ENCODE data around the gene M1AP. TPM values are rescaled to one million over a fixed set of nuclear protein-coding genes. Genes with fewer than 3 reads are reported as not detected.

Gene M1AP
- total and polyA plus RNA-seq, 2 of the 8 experiments (the other 6 are each of a cell fraction or from before 2014, with no cell fraction given) = 4.8 TPM

GRCh38 chr2:74694281-74694680, 46.2 kb upstream of the M1AP start:
- no peaks in the 10 kb centered on the region for H3K79me2 ChIP-seq (ENCODE audit: control insufficient read depth in 1 of 2, insufficient read depth in 2 of 2, low read length in 2 of 2)
- H4K20me1 ChIP-seq (replicated peaks in 1 of 2; ENCODE audit: control insufficient read depth in 1 of 2, insufficient read depth in 2 of 2, low read length in 2 of 2) = no peaks in the 10 kb centered on the region
- H3K27ac ChIP-seq (ENCODE audit: low read depth, low read length) = no peak overlapping the region
- H2BK120ac ChIP-seq (replicated peaks; ENCODE audit: low read depth, low read length) = no peak overlapping the region
- H2BK5ac ChIP-seq (ENCODE audit: low read depth, low read length) = no peak overlapping the region
- H2AK5ac ChIP-seq (ENCODE audit: low read depth, low read length) = no peak overlapping the region
- no peak overlapping the region for H4K91ac ChIP-seq (replicated peaks; ENCODE audit: insufficient read length, low read length)
- H3K36me3 ChIP-seq (ENCODE audit: control insufficient read depth in 2 of 4, insufficient read depth in 4 of 4, low read length in 3 of 4) = no peaks in the 10 kb centered on the region
- no peaks in the 10 kb centered on the region for H3K9me3 ChIP-seq (ENCODE audit: insufficient read depth in 2 of 2, low read depth in 1 of 2, low read length in 1 of 2)
- no peak for DNase-seq (ENCODE audit: low read depth in 1 of 2, low spot score in 2 of 2)
- H2BK12ac ChIP-seq (ENCODE audit: low read depth, low read length) = no peak overlapping the region
- H3K18ac ChIP-seq (ENCODE audit: extremely low read depth, low read length) = no peak overlapping the region
- no peak overlapping the region for H3K4ac ChIP-seq (replicated peaks; ENCODE audit: insufficient read length, low read depth, low read length)
- H3K4me3 ChIP-seq (ENCODE audit: extremely low read depth in 1 of 4, insufficient read depth in 2 of 4, low read depth in 3 of 4, low read length in 4 of 4) = no peak overlapping the region
- H3K23ac ChIP-seq (ENCODE audit: insufficient read length) = no peak overlapping the region
- no peak overlapping the region for H3K56ac ChIP-seq (replicated peaks; ENCODE audit: insufficient read length, low read depth, low read length)
- CTCF ChIA-PET (ENCODE audit: partially characterized antibody) = interaction anchor here (0.7 to 2.0 kb wide), 10 partner anchors 9 to 183 kb away, joined by 3 to 8 read pairs (median 4); no protein-coding TSS in a partner anchor
- no peak overlapping the region for H3K14ac ChIP-seq (ENCODE audit: insufficient read length)
- H3K27me3 ChIP-seq (replicated peaks in 1 of 4; ENCODE audit: control insufficient read depth in 3 of 4, extremely low read depth in 1 of 4, insufficient read depth in 3 of 4, low read length in 3 of 4) = no peaks in the 10 kb centered on the region
- no peak overlapping the region for H3K4me2 ChIP-seq (ENCODE audit: insufficient read depth in 1 of 2, low read depth in 2 of 2, low read length in 2 of 2)
- H2BK15ac ChIP-seq (ENCODE audit: low read length) = no peak overlapping the region
- H4K5ac ChIP-seq (ENCODE audit: insufficient read length, low read depth, low read length) = no peak overlapping the region
- no peak overlapping the region for H3K9ac ChIP-seq (replicated peaks in 1 of 4; ENCODE audit: extremely low read depth in 1 of 4, low read depth in 3 of 4, low read length in 3 of 4)
- FAIRE-seq = no peak
- no peaks in the 10 kb centered on the region for H3K4me1 ChIP-seq (replicated peaks in 1 of 4; ENCODE audit: control insufficient read depth in 3 of 4, insufficient read depth in 4 of 4, low read length in 3 of 4)
- no peaks in the 10 kb centered on the region for H3K79me1 ChIP-seq (ENCODE audit: low read depth, low read length)
- no peak overlapping the region for H2BK20ac ChIP-seq (ENCODE audit: low read length)
- no peak overlapping the region for H4K8ac ChIP-seq (ENCODE audit: extremely low read depth, insufficient read depth, low read length)
- no peaks in the 10 kb centered on the region for H3K23me2 ChIP-seq (ENCODE audit: low read depth, low read length)
- H2AFZ ChIP-seq (ENCODE audit: low read length) = no peak overlapping the region
- WGBS, 2 experiments (ENCODE audit: extremely low coverage in 1 of 2, insufficient coverage in 1 of 2, insufficient read length in 1 of 2, insufficient replicate concordance in 2 of 2, low coverage in 1 of 2, low lambda C conversion rate in 2 of 2, missing lambda C conversion rate in 1 of 2) = 88% methylated on average over 3 of the region's 3 CpGs; no CpG with 5 or more reads in 1 of the 2 experiments
- POLR2A ChIA-PET (ENCODE audit: partially characterized antibody) = interaction anchor here (0.8 kb wide), 1 partner anchor 141 kb away, joined by 3 read pairs; no protein-coding TSS in a partner anchor
- no peak for TF ChIP-seq PHF8 (conservative IDR thresholded peaks at IDR 0.05; ENCODE audit: low read depth, low read length)
- TF ChIP-seq BCL11A (IDR thresholded peaks at IDR 0.05; ENCODE audit: low read depth in 2 of 2, low read length in 2 of 2) = no peak
- TF ChIP-seq USF2 (IDR thresholded peaks at IDR 0.05; ENCODE audit: low read length) = no peak
- no peak for TF ChIP-seq TCF12 (IDR thresholded peaks at IDR 0.05; ENCODE audit: low read depth, low read length)
- no peak for TF ChIP-seq SP1 (IDR thresholded peaks at IDR 0.05; ENCODE audit: low read depth, low read length)
- no peak for TF ChIP-seq RXRA (IDR thresholded peaks at IDR 0.05; ENCODE audit: insufficient read depth, low read depth, low read length)
- TF ChIP-seq TAF1 (IDR thresholded peaks at IDR 0.05; ENCODE audit: low read depth, low read length) = no peak
- no peak for TF ChIP-seq NANOG (IDR thresholded peaks at IDR 0.05; ENCODE audit: insufficient read depth, low read depth, low read length, poor library complexity, severe bottlenecking)
- no peak for TF ChIP-seq SUZ12 (IDR thresholded peaks at IDR 0.05; ENCODE audit: low read length)
- no peak for TF ChIP-seq RNF2 (IDR thresholded peaks at IDR 0.05; ENCODE audit: borderline replicate concordance, low read depth, low read length, missing control alignments, poor library complexity, severe bottlenecking)
- TF ChIP-seq KDM1A (IDR thresholded peaks at IDR 0.05; ENCODE audit: borderline replicate concordance, low read length) = no peak
- no peak for TF ChIP-seq POLR2A (IDR thresholded peaks at IDR 0.05; ENCODE audit: control extremely low read depth in 1 of 2, low read depth in 2 of 2, low read length in 2 of 2)
- no peak for TF ChIP-seq CEBPB (IDR thresholded peaks at IDR 0.05; ENCODE audit: low read depth, low read length)
